H1 (cell line): ENCODE data around the gene CROCC2. TPM values are rescaled to one million over a fixed set of nuclear protein-coding genes. Genes with fewer than 3 reads are reported as not detected.

Source experiments
- CTCF ChIA-PET: fragments of 300-600 bp; sonication (Branson Sonifier 250); formaldehyde crosslinking; loops from one replicate; lab custom pipeline; 2021; ENCODE audit not compliant: partially characterized antibody; lab: Charles Lee
- POLR2A ChIA-PET: fragments of 300-600 bp; sonication (Branson Sonifier 250); formaldehyde crosslinking; loops from one replicate; lab custom pipeline; 2021; ENCODE audit warnings: inconsistent platforms; ENCODE audit not compliant: partially characterized antibody; lab: Charles Lee
- DNase-seq, 2 experiments: peaks; one replicate each; pipeline versions ENCODE4 v3.0.0 to v3.0.0-alpha.2; 2010 to 2022; ENCODE audit warnings: low spot score in 2 of 2, low read depth in 1 of 2, mixed read lengths in 1 of 2
- FAIRE-seq: peaks from 2 replicates; lab custom pipeline; 2011; peaks lifted over from hg19 to GRCh38; lab: Jason Lieb, UNC
- H2AFZ ChIP-seq: 2 replicates; pipeline ENCODE4 v1.8.1; 2012; ENCODE audit warnings: low read length, inconsistent platforms
- H2AK5ac ChIP-seq: 2 replicates; pipeline ENCODE4 v1.6.1; 2013; ENCODE audit warnings: low read depth, low read length
- H2BK120ac ChIP-seq: replicated peaks from 2 replicates; pipeline ENCODE3; 2013; ENCODE audit warnings: low read depth, low read length, inconsistent platforms
- H2BK12ac ChIP-seq: 2 replicates; pipeline ENCODE4 v1.6.1; 2013; ENCODE audit warnings: low read depth, low read length
- H2BK15ac ChIP-seq: 2 replicates; pipeline ENCODE4 v1.6.1; 2013; ENCODE audit warnings: low read length
- H2BK20ac ChIP-seq: 2 replicates; pipeline ENCODE4 v1.6.1; 2013; ENCODE audit warnings: low read length
- H2BK5ac ChIP-seq: 2 replicates; pipeline ENCODE4 v1.6.1; 2013; ENCODE audit warnings: low read depth, low read length
- H3K14ac ChIP-seq: 2 replicates; pipeline ENCODE4 v1.6.1; 2013; ENCODE audit warnings: inconsistent platforms; ENCODE audit not compliant: insufficient read length
- H3K18ac ChIP-seq: 2 replicates; pipeline ENCODE4 v1.6.1; 2013; ENCODE audit warnings: low read length; ENCODE audit errors: extremely low read depth
- H3K23ac ChIP-seq: 2 replicates; pipeline ENCODE4 v1.6.1; 2013; ENCODE audit warnings: inconsistent platforms; ENCODE audit not compliant: insufficient read length
- H3K23me2 ChIP-seq: 2 replicates; pipeline ENCODE4 v1.6.1; 2013; ENCODE audit warnings: low read depth, low read length
- H3K27ac ChIP-seq: 2 replicates; pipeline ENCODE4 v1.6.1; 2011; ENCODE audit warnings: low read depth, low read length, inconsistent platforms
- H3K27me3 ChIP-seq, 4 experiments: replicated peaks in 1 of 4; 1 replicate in 1 of 4; 2 replicates in 3 of 4; pipeline versions ENCODE4 v1.6.1 to v1.8.1; 2011 to 2013; ENCODE audit warnings: low read length in 3 of 4, mild to moderate bottlenecking in 3 of 4, inconsistent platforms in 2 of 4, mixed read lengths in 2 of 4, moderate library complexity in 1 of 4; ENCODE audit not compliant: control insufficient read depth in 3 of 4, insufficient read depth in 3 of 4; ENCODE audit errors: extremely low read depth in 1 of 4
- H3K36me3 ChIP-seq, 4 experiments: 2 replicates each; pipeline versions ENCODE4 v1.6.1 to v1.8.1; 2011 to 2013; ENCODE audit warnings: mild to moderate bottlenecking in 4 of 4, low read length in 3 of 4, moderate library complexity in 2 of 4, control low read depth in 1 of 4, inconsistent platforms in 1 of 4; ENCODE audit not compliant: insufficient read depth in 4 of 4, control insufficient read depth in 2 of 4
- H3K4ac ChIP-seq: replicated peaks from 2 replicates; pipeline ENCODE3; 2013; ENCODE audit warnings: low read length, low read depth, mixed read lengths, inconsistent platforms; ENCODE audit not compliant: insufficient read length
- H3K4me1 ChIP-seq, 4 experiments: replicated peaks in 1 of 4; 1 replicate in 1 of 4; 2 replicates in 3 of 4; pipeline versions ENCODE4 v1.6.1 to v1.8.1; 2011 to 2013; ENCODE audit warnings: low read length in 3 of 4, inconsistent platforms in 2 of 4, mixed read lengths in 1 of 4; ENCODE audit not compliant: insufficient read depth in 4 of 4, control insufficient read depth in 3 of 4
- H3K4me2 ChIP-seq, 2 experiments: 2 replicates each; pipeline versions ENCODE4 v1.6.1 to v1.8.1; 2011 to 2013; ENCODE audit warnings: low read depth in 2 of 2, low read length in 2 of 2, control low read depth in 1 of 2, inconsistent platforms in 1 of 2, mild to moderate bottlenecking in 1 of 2; ENCODE audit not compliant: insufficient read depth in 1 of 2
- H3K4me3 ChIP-seq, 4 experiments: fragments of 200-600, 300-600 bp in 1 of 4; sonication (generic), shearing (Covaris generic), sonication (Bioruptor Twin) in 1 of 4; 2 replicates each; pipeline versions ENCODE4 v1.5.1 to v1.8.1; 2011 to 2016; ENCODE audit warnings: low read length in 4 of 4, low read depth in 3 of 4, control low read depth in 2 of 4, inconsistent platforms in 2 of 4, mild to moderate bottlenecking in 2 of 4, mixed read lengths in 1 of 4, moderate library complexity in 1 of 4; ENCODE audit not compliant: insufficient read depth in 2 of 4; ENCODE audit errors: extremely low read depth in 1 of 4
- H3K56ac ChIP-seq: replicated peaks from 2 replicates; pipeline ENCODE3; 2013; ENCODE audit warnings: low read depth, mild to moderate bottlenecking, mixed read lengths, low read length, inconsistent platforms; ENCODE audit not compliant: insufficient read length
- H3K79me1 ChIP-seq: 2 replicates; pipeline ENCODE4 v1.6.1; 2013; ENCODE audit warnings: low read depth, low read length, control low read depth
- H3K79me2 ChIP-seq, 2 experiments: 2 replicates each; pipeline versions ENCODE4 v1.6.1 to v1.8.1; 2012 to 2013; ENCODE audit warnings: low read length in 2 of 2, mild to moderate bottlenecking in 2 of 2, inconsistent platforms in 1 of 2; ENCODE audit not compliant: insufficient read depth in 2 of 2, control insufficient read depth in 1 of 2
- H3K9ac ChIP-seq, 4 experiments: replicated peaks in 1 of 4; 1 replicate in 1 of 4; 2 replicates in 3 of 4; pipeline versions ENCODE4 v1.6.1 to v1.8.1; 2011 to 2013; ENCODE audit warnings: low read depth in 3 of 4, low read length in 3 of 4, control low read depth in 2 of 4, mild to moderate bottlenecking in 2 of 4, moderate library complexity in 2 of 4, inconsistent platforms in 1 of 4; ENCODE audit errors: extremely low read depth in 1 of 4
- H3K9me3 ChIP-seq, 2 experiments: 2 replicates each; pipeline versions ENCODE4 v1.6.1 to v1.8.1; 2012 to 2013; ENCODE audit warnings: mild to moderate bottlenecking in 2 of 2, moderate library complexity in 2 of 2, control low read depth in 1 of 2, inconsistent platforms in 1 of 2, low read depth in 1 of 2, low read length in 1 of 2, mixed read lengths in 1 of 2; ENCODE audit not compliant: insufficient read depth in 2 of 2
- H4K20me1 ChIP-seq, 2 experiments: replicated peaks in 1 of 2; 2 replicates each; pipeline versions ENCODE3 to v1.8.1; 2011 to 2013; ENCODE audit warnings: inconsistent platforms in 2 of 2, low read length in 2 of 2, mild to moderate bottlenecking in 1 of 2; ENCODE audit not compliant: insufficient read depth in 2 of 2, control insufficient read depth in 1 of 2
- H4K5ac ChIP-seq: 2 replicates; pipeline ENCODE4 v1.6.1; 2013; ENCODE audit warnings: low read length, low read depth, mixed read lengths, inconsistent platforms; ENCODE audit not compliant: insufficient read length
- H4K8ac ChIP-seq: 2 replicates; pipeline ENCODE4 v1.8.0; 2013; ENCODE audit warnings: mild to moderate bottlenecking, moderate library complexity, low read length, inconsistent platforms; ENCODE audit not compliant: insufficient read depth; ENCODE audit errors: extremely low read depth
- H4K91ac ChIP-seq: replicated peaks from 2 replicates; pipeline ENCODE3; 2013; ENCODE audit warnings: low read length, mixed read lengths, inconsistent platforms; ENCODE audit not compliant: insufficient read length
- ATF2 ChIP-seq: IDR thresholded peaks from 2 replicates; pipeline ENCODE4 v1.6.1; 2012; ENCODE audit warnings: low read length, inconsistent platforms
- BRCA1 ChIP-seq: IDR thresholded peaks from 2 replicates; pipeline ENCODE4 v1.6.1; 2012; ENCODE audit warnings: low read depth, low read length, improper control_type of control experiment
- CHD2 ChIP-seq: IDR thresholded peaks from 2 replicates; pipeline ENCODE4 v1.6.1; 2012; ENCODE audit warnings: low read length, improper control_type of control experiment
- EZH2 ChIP-seq: fragments of 200-600 bp; sonication (generic); IDR thresholded peaks from 2 replicates; pipeline ENCODE4 v1.7.1; 2012; ENCODE audit warnings: low read depth, mild to moderate bottlenecking, moderate library complexity, low read length, inconsistent platforms; ENCODE audit not compliant: severe bottlenecking
- RBBP5 ChIP-seq: IDR thresholded peaks from 2 replicates; pipeline ENCODE4 v1.7.1; 2012; ENCODE audit warnings: low read depth, mild to moderate bottlenecking, inconsistent platforms, low read length, moderate library complexity, borderline replicate concordance
- RNF2 ChIP-seq: fragments of 200-900, 300-1000 bp; sonication (generic); IDR thresholded peaks from 2 replicates; pipeline ENCODE4 v1.7.1; 2016; ENCODE audit warnings: borderline replicate concordance, low read depth, mild to moderate bottlenecking, antibody characterized with exemption, low read length; ENCODE audit not compliant: poor library complexity, severe bottlenecking; ENCODE audit errors: missing control alignments
- RXRA ChIP-seq: IDR thresholded peaks from 2 replicates; pipeline ENCODE4 v1.6.1; 2011; ENCODE audit warnings: low read depth, mild to moderate bottlenecking, low read length, moderate library complexity; ENCODE audit not compliant: insufficient read depth
- SRF ChIP-seq: IDR thresholded peaks from 2 replicates; pipeline ENCODE4 v1.6.1; 2011; ENCODE audit warnings: mild to moderate bottlenecking, low read depth, low read length, moderate library complexity
- SUZ12 ChIP-seq: fragments of 200-600 bp; sonication (generic); IDR thresholded peaks from 2 replicates; pipeline ENCODE4 v1.6.1; 2012; ENCODE audit warnings: mild to moderate bottlenecking, inconsistent platforms, low read length, moderate library complexity, mixed read lengths
- USF2 ChIP-seq: IDR thresholded peaks from 2 replicates; pipeline ENCODE4 v1.6.1; 2011; ENCODE audit warnings: low read length, improper control_type of control experiment
- WGBS, 2 experiments: shearing (Covaris generic) in 1 of 2; methylation state at CpG; one replicate each; pipeline versions ENCODE4 v1.1.6 to v1.1.7; 2013 to 2015; ENCODE audit warnings: low lambda C conversion rate in 2 of 2, mixed read lengths in 2 of 2, inconsistent platforms in 1 of 2, low coverage in 1 of 2, missing lambda C conversion rate in 1 of 2; ENCODE audit not compliant: insufficient replicate concordance in 2 of 2, insufficient coverage in 1 of 2, insufficient read length in 1 of 2; ENCODE audit errors: extremely low coverage in 1 of 2, missing lambda C conversion rate in 1 of 2; 5-methylcytosine and 5-hydroxymethylcytosine counted together
- polyA plus RNA-seq, 7 experiments: library from polyadenylated mRNA; depleted of rRNA in 3 of 7; stranded (reverse) in 5 of 7; unstranded in 2 of 7; fragments of >200 nt in 5 of 7; fragments of 200-250 nt in 2 of 7; gene quantifications; 1 replicate in 5 of 7; 2 replicates in 1 of 7; 4 replicates in 1 of 7; pipeline versions ENCODE4 v1.2.1 to v1.2.3, GENCODE V29; 2011 to 2013; ENCODE audit warnings: missing spikeins in 2 of 7, mixed read lengths in 2 of 7
- total RNA-seq: library from RNA; stranded (reverse); fragmentation: NEBNext Ultra II Directional; extraction: Animal tissue kit (Norgen Biotek cat#: 25700); gene quantifications from 2 replicates; pipeline ENCODE4 v1.2.1, GENCODE V29; 2021

CROCC2 gene
- total and polyA plus RNA-seq, 2 of the 8 experiments (the other 6 are each of a cell fraction or from before 2014, with no cell fraction given): not detected

- no peak overlapping the region for H2BK5ac ChIP-seq
- 90% methylated on average over 2 of the region's 2 CpGs; no CpG with 5 or more reads in 1 of the 2 experiments for WGBS, 2 experiments
- TF ChIP-seq BRCA1 (no peak), SUZ12 (no peak), RBBP5 (no peak), USF2 (no peak), RXRA (no peak), ATF2 (no peak), CHD2 (no peak), SRF (no peak), RNF2 (no peak), EZH2 (no peak)
Observed at GRCh38 chr2:240884221-240884620, 21.9 kb upstream of the CROCC2 start.

More at GRCh38 chr2:240884221-240884620, 21.9 kb upstream of the CROCC2 start:
- Histone ChIP-seq H3K9me3 (no peaks in the 10 kb centered on the region), H3K56ac (no peak overlapping the region), H4K20me1 (no peaks in the 10 kb centered on the region), H3K9ac (no peak overlapping the region), H3K79me1 (no peaks in the 10 kb centered on the region), H3K27ac (no peak overlapping the region), H4K8ac (no peak overlapping the region), H3K27me3 (no peaks in the 10 kb centered on the region), H3K23ac (no peak overlapping the region), H3K4me3 (no peak overlapping the region), H3K18ac (no peak overlapping the region), H3K4me1 (no peaks in the 10 kb centered on the region; a peak in 2 of 7 replicates), H2AK5ac (no peak overlapping the region), H4K91ac (no peak overlapping the region), H3K23me2 (no peaks in the 10 kb centered on the region), H3K4ac (no peak overlapping the region), H3K14ac (no peak overlapping the region), H2BK20ac (no peak overlapping the region), H2AFZ (no peak overlapping the region), H4K5ac (no peak overlapping the region), H2BK12ac (no peak overlapping the region), H2BK15ac (no peak overlapping the region), H3K36me3 (no peaks in the 10 kb centered on the region), H3K79me2 (no peaks in the 10 kb centered on the region), H3K4me2 (no peak overlapping the region), H2BK120ac (no peak overlapping the region)
- no peak for FAIRE-seq
- DNase-seq: no peak
- ChIA-PET POLR2A (no interaction called here), CTCF (no interaction called here)
